Esophagus muscularis mucosa (tissue), 4 donors: ENCODE data around the gene ABHD13.

Source experiments
- EP300 ChIP-seq: sonication (generic); formaldehyde crosslinking; IDR thresholded peaks from one replicate; pipeline ENCODE4 v1.6.1; 2017; ENCODE audit warnings: antibody characterized with exemption
- POLR2A ChIP-seq: fragments of 450-650 bp; IDR thresholded peaks from one replicate; pipeline ENCODE4 v1.6.1; 2017; ENCODE audit warnings: antibody characterized with exemption, moderate library complexity, mild to moderate bottlenecking, low read depth
- POLR2AphosphoS5 ChIP-seq, 2 donors: sonication (generic); formaldehyde crosslinking; IDR thresholded peaks; one replicate each; pipeline ENCODE4 v1.6.1; 2017; ENCODE audit warnings: antibody characterized with exemption in 2 of 2
- TF ChIP-seq, protein P1 (sequence below), 3 experiments: fragments of 200-600 bp in 2 of 3; fragments of 450-650 bp in 1 of 3; sonication (generic) in 2 of 3; IDR thresholded peaks; one replicate each; pipeline ENCODE4 v1.5.1; 2017 to 2019; ENCODE audit warnings: antibody characterized with exemption in 3 of 3, mild to moderate bottlenecking in 2 of 3, moderate library complexity in 1 of 3

DNA sequence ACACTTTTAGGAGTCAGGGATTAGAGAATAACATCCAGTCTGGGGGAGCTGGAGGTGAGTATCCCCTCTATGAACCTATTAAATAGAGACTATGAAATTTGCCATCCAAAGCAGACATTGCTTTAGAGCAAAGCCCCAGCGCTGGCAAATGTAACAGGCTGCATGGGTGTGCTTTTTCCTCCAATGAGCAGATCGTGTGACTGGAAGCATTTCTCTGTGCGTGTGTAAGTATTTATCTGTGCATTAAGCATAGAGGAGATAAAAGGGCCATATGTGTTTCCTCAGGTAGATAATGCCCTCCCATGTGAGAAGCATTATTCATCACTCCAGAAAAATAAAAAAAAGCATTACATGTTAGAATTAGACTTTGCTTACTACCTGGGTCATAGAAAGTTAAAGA, 52.2 kb downstream of the ABHD13 start:
- TF ChIP-seq, protein P1, sequence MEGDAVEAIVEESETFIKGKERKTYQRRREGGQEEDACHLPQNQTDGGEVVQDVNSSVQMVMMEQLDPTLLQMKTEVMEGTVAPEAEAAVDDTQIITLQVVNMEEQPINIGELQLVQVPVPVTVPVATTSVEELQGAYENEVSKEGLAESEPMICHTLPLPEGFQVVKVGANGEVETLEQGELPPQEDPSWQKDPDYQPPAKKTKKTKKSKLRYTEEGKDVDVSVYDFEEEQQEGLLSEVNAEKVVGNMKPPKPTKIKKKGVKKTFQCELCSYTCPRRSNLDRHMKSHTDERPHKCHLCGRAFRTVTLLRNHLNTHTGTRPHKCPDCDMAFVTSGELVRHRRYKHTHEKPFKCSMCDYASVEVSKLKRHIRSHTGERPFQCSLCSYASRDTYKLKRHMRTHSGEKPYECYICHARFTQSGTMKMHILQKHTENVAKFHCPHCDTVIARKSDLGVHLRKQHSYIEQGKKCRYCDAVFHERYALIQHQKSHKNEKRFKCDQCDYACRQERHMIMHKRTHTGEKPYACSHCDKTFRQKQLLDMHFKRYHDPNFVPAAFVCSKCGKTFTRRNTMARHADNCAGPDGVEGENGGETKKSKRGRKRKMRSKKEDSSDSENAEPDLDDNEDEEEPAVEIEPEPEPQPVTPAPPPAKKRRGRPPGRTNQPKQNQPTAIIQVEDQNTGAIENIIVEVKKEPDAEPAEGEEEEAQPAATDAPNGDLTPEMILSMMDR (IDR thresholded peaks at IDR 0.05), result no peak
- TF ChIP-seq EP300 (no peak), POLR2AphosphoS5 (IDR thresholded peaks at IDR 0.05) (no peak), POLR2A (no peak)
